ENCODE data around the gene RPAP3. TPM values are rescaled to one million over a fixed set of nuclear protein-coding genes. Genes with fewer than 3 reads are reported as not detected.

RPAP3 gene
- total RNA-seq, 1 donor from 2014 or later = 39.6 TPM

- Mint-ChIP-seq H3K27ac (no peak overlapping the region), H3K4me1 (peaks cover 16% of the 10 kb centered on the region), H3K36me3 (no peaks in the 10 kb centered on the region), H3K9me3 (no peaks in the 10 kb centered on the region), H3K4me3 (no peak overlapping the region), H3K27me3 (ENCODE audit: low read depth) (no peaks in the 10 kb centered on the region)
- no peak for DNase-seq (ENCODE audit: low spot score in 2 of 2, unreplicated experiment in 2 of 2)
- no peak for TF ChIP-seq CTCF (IDR thresholded peaks at IDR 0.05; ENCODE audit: unreplicated experiment)
Observed at GRCh38 chr12:47711448-47711847, 5.6 kb upstream of the RPAP3 start.

GRCh38 chr12:47710278-47710677 lies 4.4 kb upstream of the RPAP3 start:
- H3K27me3 Mint-ChIP-seq (ENCODE audit: low read depth) = no peaks in the 10 kb centered on the region
- H3K4me1 Mint-ChIP-seq = peaks cover 20% of the 10 kb centered on the region
- H3K4me3 Mint-ChIP-seq = no peak overlapping the region
- H3K27ac Mint-ChIP-seq = no peak overlapping the region
- no peak for TF ChIP-seq CTCF (IDR thresholded peaks at IDR 0.05; ENCODE audit: unreplicated experiment)
- no peak for DNase-seq (ENCODE audit: low spot score in 2 of 2, unreplicated experiment in 2 of 2)
- H3K9me3 Mint-ChIP-seq = no peaks in the 10 kb centered on the region
- H3K36me3 Mint-ChIP-seq = no peaks in the 10 kb centered on the region

GRCh38 chr12:47709671-47710070 lies 3.8 kb upstream of the RPAP3 start:
- no peak overlapping the region for H3K27ac Mint-ChIP-seq
- H3K27me3 Mint-ChIP-seq (ENCODE audit: low read depth) = no peaks in the 10 kb centered on the region
- no peak overlapping the region for H3K4me3 Mint-ChIP-seq
- no peak for TF ChIP-seq CTCF (IDR thresholded peaks at IDR 0.05; ENCODE audit: unreplicated experiment)
- no peak for DNase-seq (ENCODE audit: low spot score in 2 of 2, unreplicated experiment in 2 of 2)
- no peaks in the 10 kb centered on the region for H3K36me3 Mint-ChIP-seq
- H3K4me1 Mint-ChIP-seq = peaks cover 25% of the 10 kb centered on the region
- no peaks in the 10 kb centered on the region for H3K9me3 Mint-ChIP-seq

- H3K4me1 Mint-ChIP-seq = peaks cover 26% of the 10 kb centered on the region
- H3K36me3 Mint-ChIP-seq = no peaks in the 10 kb centered on the region
- no peak for DNase-seq (ENCODE audit: low spot score in 2 of 2, unreplicated experiment in 2 of 2)
- H3K4me3 Mint-ChIP-seq = no peak overlapping the region
- no peaks in the 10 kb centered on the region for H3K27me3 Mint-ChIP-seq (ENCODE audit: low read depth)
- H3K9me3 Mint-ChIP-seq = no peaks in the 10 kb centered on the region
- no peak for TF ChIP-seq CTCF (IDR thresholded peaks at IDR 0.05; ENCODE audit: unreplicated experiment)
- H3K27ac Mint-ChIP-seq = no peak overlapping the region
Observed at GRCh38 chr12:47709237-47709636, 3.4 kb upstream of the RPAP3 start.

GRCh38 chr12:47707905-47708543 lies 2.2 kb upstream of the RPAP3 start:
- Mint-ChIP-seq H3K27me3 (ENCODE audit: low read depth) (no peaks in the 10 kb centered on the region), H3K9me3 (no peaks in the 10 kb centered on the region), H3K4me3 (no peak overlapping the region), H3K27ac (peak overlapping the region; percentile 77), H3K4me1 (peaks cover 35% of the 10 kb centered on the region), H3K36me3 (no peaks in the 10 kb centered on the region)
- DNase-seq (ENCODE audit: low spot score in 2 of 2, unreplicated experiment in 2 of 2) = no peak
- TF ChIP-seq CTCF (IDR thresholded peaks at IDR 0.05; ENCODE audit: unreplicated experiment) = no peak

- Mint-ChIP-seq H3K36me3 (peaks cover 2% of the 10 kb centered on the region), H3K9me3 (no peaks in the 10 kb centered on the region), H3K4me3 (no peak overlapping the region), H3K27ac (peak overlapping the region; percentile 66), H3K27me3 (ENCODE audit: low read depth) (no peaks in the 10 kb centered on the region), H3K4me1 (peaks cover 35% of the 10 kb centered on the region)
- no peak for DNase-seq (ENCODE audit: low spot score in 2 of 2, unreplicated experiment in 2 of 2)
- no peak for TF ChIP-seq CTCF (IDR thresholded peaks at IDR 0.05; ENCODE audit: unreplicated experiment)
Observed at GRCh38 chr12:47707355-47707754, 1.5 kb upstream of the RPAP3 start.

Measured in mesothelial cell of epicardium (in vitro differentiated cells).